ENCODE measurements around the gene MED17. TPM values are rescaled to one million over a fixed set of nuclear protein-coding genes. Genes with fewer than 3 reads are reported as not detected.

The MED17 gene
- total RNA-seq, 3 donors from 2014 or later, result 22.3 to 33.8 (median 29.6) TPM

- Histone ChIP-seq H3K9me3 (no peaks in the 10 kb centered on the region), H3K36me3 (ENCODE audit: low read depth) (peaks cover 4% of the 10 kb centered on the region), H3K4me1 (ENCODE audit: low read depth) (peaks cover 37% of the 10 kb centered on the region), H3K4me3 (no peak overlapping the region)
- intact Hi-C loops (cut with DNase I, micrococcal nuclease), result no loop called here
- TF ChIP-seq CTCF (IDR thresholded peaks at IDR 0.05), result no peak
- no peak for ATAC-seq
- no peak for DNase-seq
Measured at GRCh38 chr11:93738647-93739081, 45.4 kb upstream of the MED17 start.

GRCh38 chr11:93740031-93740729 is 43.9 kb upstream of the MED17 start:
- Histone ChIP-seq H3K9me3 (no peaks in the 10 kb centered on the region), H3K4me1 (ENCODE audit: low read depth) (peaks cover 34% of the 10 kb centered on the region), H3K4me3 (peak overlapping the region; percentile 69), H3K36me3 (ENCODE audit: low read depth) (peaks cover 4% of the 10 kb centered on the region)
- intact Hi-C loops (cut with DNase I, micrococcal nuclease), result no loop called here
- TF ChIP-seq CTCF (IDR thresholded peaks at IDR 0.05), result no peak
- ATAC-seq (no peak), DNase-seq (peak in 2 of 3 donors; percentile 38 to 63)

- Histone ChIP-seq H3K4me1 (ENCODE audit: low read depth) (peaks cover 34% of the 10 kb centered on the region), H3K36me3 (ENCODE audit: low read depth) (peaks cover 4% of the 10 kb centered on the region)
Measured at GRCh38 chr11:93740730-93741093, 43.4 kb upstream of the MED17 start.

DNA sequence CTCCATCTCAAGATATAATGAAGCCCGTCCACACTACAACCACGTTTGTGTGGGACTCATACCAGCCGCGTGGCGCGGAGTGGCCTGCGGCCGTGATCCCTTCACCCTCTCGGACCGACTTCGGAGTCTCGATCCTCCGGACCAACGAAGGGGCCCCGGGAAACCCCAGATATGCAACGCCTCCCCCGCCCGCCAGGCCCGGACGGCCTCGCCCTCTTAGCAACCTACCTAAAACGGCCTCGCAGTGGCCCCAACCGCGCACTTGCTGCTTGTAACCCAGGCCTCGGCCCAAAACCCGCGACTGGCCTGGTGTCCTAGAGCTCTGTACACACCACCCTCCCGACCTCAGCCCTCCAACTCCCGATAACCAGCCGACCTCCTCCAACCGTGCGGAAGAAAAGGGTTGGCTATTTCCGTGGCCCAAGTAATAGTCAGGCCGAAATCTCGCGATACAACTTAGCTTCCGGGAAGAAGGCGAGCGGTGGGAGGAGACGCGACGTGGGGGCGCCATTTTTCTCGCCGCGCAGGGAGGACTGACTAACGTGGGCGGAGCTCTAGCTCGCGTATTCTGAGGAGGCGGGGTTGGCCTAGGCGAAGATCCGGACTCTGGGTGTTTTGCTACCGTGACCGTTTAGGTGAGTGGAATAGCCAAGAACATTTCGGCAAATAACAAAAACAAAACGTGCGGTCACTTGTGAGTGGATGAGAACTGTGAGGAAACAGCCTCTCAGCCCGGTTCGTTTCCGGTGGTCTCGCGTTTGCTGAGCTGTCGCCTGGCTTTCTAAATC is 42.8 kb upstream of the MED17 start, which contains the start of the genes C11orf54 and TAF1D:
Gene C11orf54 (plus strand): TSS at position 579 of the 788 bp plus-strand sequence. CDS start 5,722 bp downstream, outside the sequence.
Gene TAF1D (minus strand): TSS at position 402 of the 788 bp plus-strand sequence. CDS start 2,191 bp downstream, outside the sequence.
- no peak for TF ChIP-seq CTCF (IDR thresholded peaks at IDR 0.05)
- Histone ChIP-seq H3K9me3 (no peaks in the 10 kb centered on the region), H3K36me3 (ENCODE audit: low read depth) (peaks cover 4% of the 10 kb centered on the region), H3K4me3 (peak within 1 kb of the TSS; percentile 69), H3K4me1 (ENCODE audit: low read depth) (peaks cover 34% of the 10 kb centered on the region)
- intact Hi-C loops (cut with DNase I, micrococcal nuclease), result no loop called here
- DNase-seq (peak; percentile 97 to 99 (median 98)), ATAC-seq (peak; percentile 95)

More at GRCh38 chr11:93740730-93741093, 43.4 kb upstream of the MED17 start:
- TF ChIP-seq CTCF (IDR thresholded peaks at IDR 0.05), result no peak
- ATAC-seq, result peak; percentile 52
- peak; percentile 65 to 78 (median 69) for DNase-seq
- H3K4me3 ChIP-seq, result peak overlapping the region; percentile 69
- H3K9me3 ChIP-seq, result no peaks in the 10 kb centered on the region
- intact Hi-C loops (cut with DNase I, micrococcal nuclease), result no loop called here

GRCh38 chr11:93741882-93742226 is 42.2 kb upstream of the MED17 start:
- Histone ChIP-seq H3K4me3 (peak overlapping the region; percentile 69), H3K36me3 (ENCODE audit: low read depth) (peaks cover 4% of the 10 kb centered on the region), H3K9me3 (no peaks in the 10 kb centered on the region), H3K4me1 (ENCODE audit: low read depth) (peaks cover 36% of the 10 kb centered on the region)
- ATAC-seq (peak; percentile 77), DNase-seq (peak in 1 of 3 donors; percentile 78)
- no peak for TF ChIP-seq CTCF (IDR thresholded peaks at IDR 0.05)
- intact Hi-C loops (cut with DNase I, micrococcal nuclease), result no loop called here
